Uterus (tissue), 4 donors: ENCODE results near the gene TDRD10. TPM values are rescaled to one million over a fixed set of nuclear protein-coding genes. Genes with fewer than 3 reads are reported as not detected.

Experiments
- DNase-seq, 2 donors: peaks; one replicate each; pipeline ENCODE4 v3.0.0-alpha.2; 2019 to 2020
- H3K27ac ChIP-seq, 2 donors: fragments of 200-600 bp; sonication (generic); 1 replicate in 1 of 2; 2 replicates in 1 of 2; pipeline ENCODE4 v1.5.1; 2016 to 2018
- H3K27me3 ChIP-seq, 2 donors: fragments of 200-600 bp; sonication (generic); one replicate each; pipeline ENCODE4 v1.5.1; 2018 to 2019; ENCODE audit warnings: control low read depth in 1 of 2
- H3K36me3 ChIP-seq, 2 donors: fragments of 200-600 bp; sonication (generic); one replicate each; pipeline ENCODE4 v1.5.1; 2019; ENCODE audit warnings: control low read depth in 1 of 2
- H3K4me1 ChIP-seq, 2 donors: fragments of 200-600 bp; sonication (generic); one replicate each; pipeline ENCODE4 v1.5.1; 2018 to 2019; ENCODE audit warnings: control low read depth in 1 of 2
- H3K4me3 ChIP-seq, 2 donors: fragments of 200-600 bp; sonication (generic); 1 replicate in 1 of 2; 2 replicates in 1 of 2; pipeline ENCODE4 v1.5.1; 2018 to 2019; ENCODE audit warnings: mild to moderate bottlenecking in 1 of 2
- H3K9me3 ChIP-seq, 2 donors: fragments of 200-600 bp; sonication (generic); one replicate each; pipeline ENCODE4 v1.5.1; 2019; ENCODE audit warnings: control low read depth in 1 of 2
- POLR2A ChIP-seq, 2 donors: fragments of 450-650 bp; IDR thresholded peaks; one replicate each; pipeline ENCODE4 v1.6.1; 2016; ENCODE audit warnings: antibody characterized with exemption in 2 of 2, mild to moderate bottlenecking in 1 of 2, moderate library complexity in 1 of 2
- intact Hi-C: fragments of 100-400 bp; cut with DNase I; formaldehyde crosslinking; loops from one replicate; pipeline ENCODE4 v1.15.1; 2023; ENCODE audit warnings: low total_unique reads
- total RNA-seq, 4 donors: library from RNA; depleted of rRNA in 3 of 4; stranded (reverse); fragments of >200 nt in 3 of 4; gene quantifications; one replicate each; pipeline versions ENCODE4 v1.1.0 to v1.2.4, GENCODE V29; 2014 to 2023
- TF ChIP-seq, protein P1 (sequence below), 4 experiments: fragments of 200-600 bp in 2 of 4; fragments of 450-650 bp in 2 of 4; sonication (generic) in 2 of 4; IDR thresholded peaks; one replicate each; pipeline ENCODE4 v1.5.1; 2016 to 2019; ENCODE audit warnings: antibody characterized with exemption in 4 of 4, mild to moderate bottlenecking in 2 of 4, moderate library complexity in 1 of 4
- donor health status: DM: yes; HTN: yes; CAD: no.

Gene TDRD10
- total RNA-seq, 4 donors from 2014 or later: 1.3 to 19.7 (median 6.9) TPM

DNA sequence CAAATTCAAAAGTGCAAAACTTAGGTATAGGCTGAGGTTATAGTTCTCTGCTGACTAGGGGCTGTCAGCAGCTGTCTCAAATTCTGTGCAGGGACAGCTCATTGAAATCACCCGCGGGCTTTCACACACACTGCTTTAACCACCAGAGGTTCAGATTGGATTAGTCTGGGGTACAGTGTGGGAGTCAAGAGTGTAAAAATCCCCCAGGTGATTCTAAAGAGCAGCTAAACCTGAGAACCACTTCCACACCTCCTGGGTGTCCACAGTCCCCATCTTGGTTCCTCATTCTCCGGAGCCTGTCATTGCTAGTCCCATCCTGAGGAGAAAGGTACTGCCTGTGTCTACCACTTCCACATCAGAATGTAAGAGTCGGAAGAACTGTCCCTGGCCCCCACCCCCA, 9.9 kb upstream of the TDRD10 start:
- intact Hi-C loops: no loop called here
- H3K36me3 ChIP-seq: no peaks in the 10 kb centered on the region
- no peaks in the 10 kb centered on the region for H3K4me1 ChIP-seq
- no peaks in the 10 kb centered on the region for H3K27me3 ChIP-seq
- H3K9me3 ChIP-seq: no peaks in the 10 kb centered on the region
- no peak overlapping the region for H3K4me3 ChIP-seq
- TF ChIP-seq, protein P1, sequence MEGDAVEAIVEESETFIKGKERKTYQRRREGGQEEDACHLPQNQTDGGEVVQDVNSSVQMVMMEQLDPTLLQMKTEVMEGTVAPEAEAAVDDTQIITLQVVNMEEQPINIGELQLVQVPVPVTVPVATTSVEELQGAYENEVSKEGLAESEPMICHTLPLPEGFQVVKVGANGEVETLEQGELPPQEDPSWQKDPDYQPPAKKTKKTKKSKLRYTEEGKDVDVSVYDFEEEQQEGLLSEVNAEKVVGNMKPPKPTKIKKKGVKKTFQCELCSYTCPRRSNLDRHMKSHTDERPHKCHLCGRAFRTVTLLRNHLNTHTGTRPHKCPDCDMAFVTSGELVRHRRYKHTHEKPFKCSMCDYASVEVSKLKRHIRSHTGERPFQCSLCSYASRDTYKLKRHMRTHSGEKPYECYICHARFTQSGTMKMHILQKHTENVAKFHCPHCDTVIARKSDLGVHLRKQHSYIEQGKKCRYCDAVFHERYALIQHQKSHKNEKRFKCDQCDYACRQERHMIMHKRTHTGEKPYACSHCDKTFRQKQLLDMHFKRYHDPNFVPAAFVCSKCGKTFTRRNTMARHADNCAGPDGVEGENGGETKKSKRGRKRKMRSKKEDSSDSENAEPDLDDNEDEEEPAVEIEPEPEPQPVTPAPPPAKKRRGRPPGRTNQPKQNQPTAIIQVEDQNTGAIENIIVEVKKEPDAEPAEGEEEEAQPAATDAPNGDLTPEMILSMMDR (IDR thresholded peaks at IDR 0.05): no peak
- no peak for TF ChIP-seq POLR2A (IDR thresholded peaks at IDR 0.05)
- no peak for DNase-seq
- peak overlapping the region in 1 of 2 donors; percentile 57 for H3K27ac ChIP-seq

DNA sequence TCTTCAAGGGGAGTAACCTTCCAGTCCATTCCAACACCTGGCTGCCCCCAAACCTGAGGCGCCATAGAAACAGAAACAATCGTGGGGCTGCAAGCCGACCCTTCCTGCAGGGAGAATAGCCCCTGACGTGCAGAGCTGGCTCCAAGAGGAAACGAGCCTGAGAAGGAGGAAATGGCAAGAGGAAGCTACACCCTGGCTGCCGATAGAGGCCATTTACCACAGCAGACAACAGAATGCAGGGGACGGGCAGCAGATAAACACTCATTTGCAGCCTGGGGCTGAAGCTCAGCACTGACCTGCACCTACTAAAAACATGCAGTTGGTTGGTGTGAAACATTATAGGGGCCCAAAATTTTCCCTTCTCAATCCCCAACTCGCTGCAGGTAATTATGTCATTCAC, 8.7 kb upstream of the TDRD10 start:
- intact Hi-C loops: no loop called here
- DNase-seq: peak in 1 of 2 donors; percentile 51
- Histone ChIP-seq H3K27ac (peak overlapping the region in 1 of 2 donors; percentile 63), H3K4me3 (no peak overlapping the region), H3K27me3 (peaks cover 0 to 2% of the 10 kb centered on the region in 2 donors), H3K9me3 (no peaks in the 10 kb centered on the region), H3K4me1 (no peaks in the 10 kb centered on the region), H3K36me3 (no peaks in the 10 kb centered on the region)
- no peak for TF ChIP-seq POLR2A (IDR thresholded peaks at IDR 0.05)
- TF ChIP-seq, protein P1 (IDR thresholded peaks at IDR 0.05): no peak

DNA sequence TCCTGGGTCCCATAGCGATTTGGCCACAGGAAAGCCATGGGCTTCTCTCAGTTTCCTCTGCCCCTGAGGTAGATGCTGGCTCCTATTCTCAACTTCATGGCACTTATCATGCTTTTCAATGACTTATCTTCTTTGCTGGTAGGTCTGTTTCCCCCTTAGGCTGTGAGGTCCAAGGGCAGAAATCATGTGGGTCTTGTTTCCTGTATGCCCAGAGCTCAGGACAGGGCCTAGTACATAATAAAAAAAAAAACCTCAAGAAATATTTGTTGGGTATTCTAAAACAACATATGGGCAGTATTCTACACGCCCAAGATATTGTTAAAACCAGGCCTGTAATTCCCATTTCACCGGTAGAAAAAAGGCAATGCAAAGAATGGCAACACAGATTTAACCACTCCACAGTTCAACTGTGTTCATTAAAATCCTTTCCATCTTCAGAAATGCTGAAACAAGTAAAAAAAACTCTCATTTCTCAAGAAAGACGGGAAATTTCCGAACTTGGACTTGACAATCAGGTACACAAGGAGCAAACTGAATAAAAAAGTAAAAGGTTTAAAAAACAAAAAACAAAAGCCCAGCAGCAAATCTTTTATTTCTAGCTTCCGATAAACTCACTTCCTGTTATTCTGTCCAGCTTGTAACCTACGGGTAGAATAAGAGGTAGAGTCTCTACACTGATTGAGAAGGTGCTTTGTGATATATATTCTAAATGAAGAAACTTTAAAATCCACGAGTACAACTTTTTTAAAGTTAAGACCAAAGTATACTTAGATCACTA, 6.3 kb upstream of the TDRD10 start:
- Histone ChIP-seq H3K4me3 (no peak overlapping the region), H3K36me3 (no peaks in the 10 kb centered on the region), H3K9me3 (no peaks in the 10 kb centered on the region), H3K27ac (peak overlapping the region; percentile 45 to 63), H3K27me3 (peaks cover 0 to 10% of the 10 kb centered on the region in 2 donors), H3K4me1 (no peaks in the 10 kb centered on the region)
- no peak for DNase-seq
- intact Hi-C loops: no loop called here
- TF ChIP-seq, protein P1 (IDR thresholded peaks at IDR 0.05): no peak
- TF ChIP-seq POLR2A (IDR thresholded peaks at IDR 0.05): no peak

DNA sequence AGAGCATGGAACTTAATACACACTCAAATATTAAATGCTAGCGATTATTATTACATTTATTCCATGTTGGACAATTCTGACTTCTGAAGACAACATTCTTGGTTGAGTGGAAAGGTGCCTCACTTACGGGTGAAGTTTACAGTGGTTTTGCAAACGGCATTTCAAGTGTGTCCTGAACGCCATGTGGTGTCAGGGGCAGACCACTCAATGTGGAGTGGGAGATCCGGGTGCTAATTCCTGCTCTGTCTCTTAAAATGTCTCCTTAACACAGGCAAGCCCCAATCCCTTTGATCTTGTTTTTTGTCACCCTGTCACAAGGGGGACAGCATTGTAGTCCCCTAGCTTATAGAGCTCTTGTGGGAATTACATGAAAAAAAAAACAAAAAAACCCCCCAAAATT, 5.6 kb upstream of the TDRD10 start:
- Histone ChIP-seq H3K9me3 (no peaks in the 10 kb centered on the region), H3K27me3 (peaks cover 0 to 17% of the 10 kb centered on the region in 2 donors), H3K27ac (peak overlapping the region; percentile 30 to 63), H3K4me3 (no peak overlapping the region), H3K36me3 (no peaks in the 10 kb centered on the region), H3K4me1 (no peaks in the 10 kb centered on the region)
- no peak for TF ChIP-seq POLR2A (IDR thresholded peaks at IDR 0.05)
- TF ChIP-seq, protein P1 (IDR thresholded peaks at IDR 0.05): no peak
- no peak for DNase-seq
- intact Hi-C loops: no loop called here

DNA sequence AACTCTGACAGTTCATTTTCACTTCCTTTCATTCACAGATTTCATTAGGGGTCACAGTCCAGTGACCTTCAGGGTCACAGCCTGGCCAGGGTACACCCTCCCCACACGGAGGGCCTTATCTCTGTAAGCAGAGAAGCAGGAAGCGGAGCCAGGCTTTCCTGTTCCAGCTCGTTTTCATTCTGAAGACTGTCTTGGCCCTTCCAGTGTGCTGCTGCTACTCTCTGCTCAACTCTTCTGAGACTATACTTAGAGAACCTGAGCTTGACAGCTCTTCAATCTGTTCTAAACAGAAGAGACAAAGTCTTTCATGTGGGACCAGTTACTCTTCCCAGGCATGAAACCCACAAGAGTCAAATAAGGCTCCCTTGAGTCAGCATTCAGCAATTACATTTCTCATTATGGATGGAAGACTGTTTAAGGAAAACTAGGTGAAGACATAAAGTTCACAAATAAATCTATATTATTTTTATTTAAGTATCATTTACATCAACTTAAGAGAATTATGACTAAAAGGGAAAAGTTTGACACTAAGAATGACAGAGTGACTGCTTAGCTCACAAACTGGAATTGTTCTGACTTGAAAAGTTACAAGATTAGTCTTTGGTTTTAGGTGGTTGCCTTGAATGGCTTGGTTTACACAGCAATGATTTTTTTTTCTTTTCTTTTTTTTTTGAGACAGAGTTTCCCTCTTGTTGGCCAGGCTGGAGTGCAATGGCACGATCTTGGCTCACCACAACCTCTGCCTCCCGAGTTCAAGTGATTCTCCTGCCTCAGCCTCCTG, 4.8 kb upstream of the TDRD10 start:
- H3K36me3 ChIP-seq: no peaks in the 10 kb centered on the region
- H3K27ac ChIP-seq: peak overlapping the region in 1 of 2 donors; percentile 6
- H3K4me1 ChIP-seq: no peaks in the 10 kb centered on the region
- peaks cover 2 to 19% of the 10 kb centered on the region in 2 donors for H3K27me3 ChIP-seq
- DNase-seq: peak in 1 of 2 donors; percentile 58
- TF ChIP-seq, protein P1 (IDR thresholded peaks at IDR 0.05): no peak
- TF ChIP-seq POLR2A (IDR thresholded peaks at IDR 0.05): peak in 1 of 2 donors; percentile 11
- intact Hi-C loops: no loop called here
- H3K4me3 ChIP-seq: no peak overlapping the region
- H3K9me3 ChIP-seq: no peaks in the 10 kb centered on the region
